Smooth muscle cell (in vitro differentiated cells): ENCODE measurements around the gene CCDC169. TPM values are rescaled to one million over a fixed set of nuclear protein-coding genes. Genes with fewer than 3 reads are reported as not detected.

Experiments
- DNase-seq: peaks from one replicate; lab custom pipeline; 2025; ENCODE audit not compliant: unreplicated experiment; lab: John Stamatoyannopoulos, UW
- H2AFZ ChIP-seq: fragments of 200-600 bp; sonication (generic); 2 replicates; pipeline ENCODE4 v1.6.0; 2016; ENCODE audit warnings: antibody characterized with exemption, low read depth, mild to moderate bottlenecking
- H3F3A ChIP-seq: fragments of 200-600 bp; sonication (generic); 2 replicates; pipeline ENCODE4 v1.6.0; 2017; ENCODE audit warnings: antibody characterized with exemption, low read depth
- H3K27ac ChIP-seq: fragments of 200-600 bp; sonication (generic); 2 replicates; pipeline ENCODE4 v1.5.1; 2016; ENCODE audit warnings: low read depth, mild to moderate bottlenecking
- H3K27me3 ChIP-seq: fragments of 200-600 bp; sonication (generic); 2 replicates; pipeline ENCODE4 v1.6.1; 2016; ENCODE audit warnings: low read depth, mild to moderate bottlenecking
- H3K36me3 ChIP-seq: fragments of 200-600 bp; sonication (generic); 2 replicates; pipeline ENCODE4 v1.5.1; 2016; ENCODE audit warnings: low read depth
- H3K4me1 ChIP-seq: fragments of 200-600 bp; sonication (generic); 2 replicates; pipeline ENCODE4 v1.5.1; 2016; ENCODE audit warnings: low read depth
- H3K4me2 ChIP-seq: fragments of 200-600 bp; sonication (generic); 2 replicates; pipeline ENCODE4 v1.6.0; 2016; ENCODE audit warnings: mild to moderate bottlenecking
- H3K4me3 ChIP-seq: fragments of 200-600 bp; sonication (generic); 2 replicates; pipeline ENCODE4 v1.5.1; 2016; ENCODE audit warnings: mild to moderate bottlenecking
- H3K79me2 ChIP-seq: fragments of 200-600 bp; sonication (generic); 2 replicates; pipeline ENCODE4 v1.6.0; 2016; ENCODE audit warnings: low read depth, mild to moderate bottlenecking
- H3K9ac ChIP-seq: fragments of 200-600 bp; sonication (generic); 2 replicates; pipeline ENCODE4 v1.6.0; 2016; ENCODE audit warnings: low read depth
- H3K9me3 ChIP-seq: fragments of 200-600 bp; sonication (generic); replicated peaks from 2 replicates; pipeline ENCODE4 v1.5.1; 2016; ENCODE audit warnings: low read depth
- H4K20me1 ChIP-seq: fragments of 200-600 bp; sonication (generic); 2 replicates; pipeline ENCODE4 v1.6.0; 2016; ENCODE audit warnings: low read depth
- WGBS: methylation state at CpG from one replicate; pipeline ENCODE4 v1.1.7; 2016; ENCODE audit warnings: low lambda C conversion rate; 5-methylcytosine and 5-hydroxymethylcytosine counted together
- polyA plus RNA-seq: library from polyadenylated mRNA; unstranded; fragments of >200 nt; fragmentation: Nextera tagmentation; extraction: Ambion mirVana; gene quantifications from 2 replicates; pipeline ENCODE4 v1.2.1, GENCODE V29; 2016
- total RNA-seq: library from RNA; depleted of rRNA; stranded (reverse); fragments of >200 nt; gene quantifications from 2 replicates; pipeline ENCODE4 v1.2.3, GENCODE V29; 2014
- TF ChIP-seq, protein P1 (sequence below): fragments of 200-600 bp; sonication (generic); IDR thresholded peaks from 2 replicates; pipeline ENCODE4 v1.5.1; 2017; ENCODE audit warnings: borderline replicate concordance, mild to moderate bottlenecking, antibody characterized with exemption; ENCODE audit not compliant: insufficient read depth, poor library complexity, severe bottlenecking

Gene CCDC169
- total and polyA plus RNA-seq, 2 experiments from 2014 or later, result 1.1 to 1.5 TPM

DNA sequence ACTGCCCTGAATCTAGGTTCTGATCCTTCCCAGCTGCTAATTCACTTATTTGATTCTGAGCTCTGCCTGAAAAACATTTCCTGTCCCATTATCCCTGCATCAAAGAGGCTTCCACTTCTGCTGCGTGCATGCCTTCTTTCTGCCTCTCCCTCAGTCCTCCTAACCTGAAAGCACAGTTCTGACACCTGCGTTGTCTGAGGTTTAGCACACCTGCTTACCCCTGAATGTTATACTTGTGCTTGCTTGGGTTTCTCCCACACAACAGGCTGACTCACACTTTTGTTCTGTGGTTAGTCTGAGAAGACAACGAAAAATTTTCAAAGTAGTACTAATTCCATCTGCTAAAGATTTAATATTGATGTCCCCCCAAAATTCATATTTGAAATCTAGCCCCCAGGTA is 80.2 kb downstream of the CCDC169 start:
- Histone ChIP-seq H4K20me1 (no peaks in the 10 kb centered on the region), H3K4me1 (peaks cover 2% of the 10 kb centered on the region), H3K27ac (no peak overlapping the region), H3K4me3 (no peak overlapping the region), H3K9ac (no peak overlapping the region), H3K4me2 (no peak overlapping the region), H2AFZ (no peak overlapping the region), H3K36me3 (no peaks in the 10 kb centered on the region), H3K79me2 (no peaks in the 10 kb centered on the region), H3F3A (no peaks in the 10 kb centered on the region), H3K27me3 (no peaks in the 10 kb centered on the region), H3K9me3 (no peaks in the 10 kb centered on the region)
- TF ChIP-seq, protein P1, sequence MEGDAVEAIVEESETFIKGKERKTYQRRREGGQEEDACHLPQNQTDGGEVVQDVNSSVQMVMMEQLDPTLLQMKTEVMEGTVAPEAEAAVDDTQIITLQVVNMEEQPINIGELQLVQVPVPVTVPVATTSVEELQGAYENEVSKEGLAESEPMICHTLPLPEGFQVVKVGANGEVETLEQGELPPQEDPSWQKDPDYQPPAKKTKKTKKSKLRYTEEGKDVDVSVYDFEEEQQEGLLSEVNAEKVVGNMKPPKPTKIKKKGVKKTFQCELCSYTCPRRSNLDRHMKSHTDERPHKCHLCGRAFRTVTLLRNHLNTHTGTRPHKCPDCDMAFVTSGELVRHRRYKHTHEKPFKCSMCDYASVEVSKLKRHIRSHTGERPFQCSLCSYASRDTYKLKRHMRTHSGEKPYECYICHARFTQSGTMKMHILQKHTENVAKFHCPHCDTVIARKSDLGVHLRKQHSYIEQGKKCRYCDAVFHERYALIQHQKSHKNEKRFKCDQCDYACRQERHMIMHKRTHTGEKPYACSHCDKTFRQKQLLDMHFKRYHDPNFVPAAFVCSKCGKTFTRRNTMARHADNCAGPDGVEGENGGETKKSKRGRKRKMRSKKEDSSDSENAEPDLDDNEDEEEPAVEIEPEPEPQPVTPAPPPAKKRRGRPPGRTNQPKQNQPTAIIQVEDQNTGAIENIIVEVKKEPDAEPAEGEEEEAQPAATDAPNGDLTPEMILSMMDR, result no peak
- no peak for DNase-seq
- 90% methylated on average over 3 of the region's 3 CpGs for WGBS

DNA sequence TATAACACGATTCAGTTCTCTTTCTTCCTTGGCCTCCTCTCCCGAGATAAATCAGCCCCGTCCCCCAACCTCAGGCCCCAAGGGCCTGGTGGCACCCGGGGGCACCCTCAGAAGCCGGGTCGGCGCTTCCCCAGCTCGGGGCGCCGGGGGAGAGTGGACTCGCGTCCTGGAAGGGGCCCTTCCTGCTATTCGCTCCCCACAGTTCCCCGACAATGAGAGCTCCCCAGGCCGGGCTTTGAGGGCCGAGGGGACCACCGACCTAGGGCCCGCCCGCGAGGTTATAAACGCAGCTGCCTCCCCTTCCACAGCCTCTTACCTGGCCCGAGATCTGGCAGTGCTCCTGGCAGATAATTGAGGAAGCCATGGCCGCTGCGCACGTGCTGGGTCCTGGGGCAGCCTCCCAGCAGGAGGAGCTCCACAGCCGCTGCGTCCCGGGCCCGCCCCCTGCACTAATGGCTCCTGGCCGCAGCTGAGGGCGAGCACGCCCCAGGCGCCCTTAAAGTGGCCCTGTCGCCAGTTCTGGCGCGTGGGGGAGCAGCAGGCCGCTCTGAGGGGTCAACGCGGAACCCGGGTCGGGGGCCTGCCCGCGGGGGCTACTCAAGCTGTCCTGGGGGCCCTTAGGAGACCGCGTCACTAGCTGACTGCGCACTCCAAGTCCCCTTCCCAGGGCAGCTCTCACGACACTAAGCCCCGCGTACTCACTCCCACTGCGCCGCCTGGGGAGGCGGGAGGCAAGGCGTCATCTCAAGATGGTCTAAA is 83.3 kb downstream of the CCDC169 start, which contains the start of gene SOHLH2:
SOHLH2 (minus strand) TSS at position 394 of the 759 bp plus-strand sequence; CDS start at position 364, 30 bp downstream.
- TF ChIP-seq, protein P1, result no peak
- Histone ChIP-seq H3K79me2 (no peaks in the 10 kb centered on the region), H3K9ac (no peak within 1 kb of the TSS), H3K4me2 (no peak within 1 kb of the TSS), H3K27ac (no peak within 1 kb of the TSS), H3K36me3 (no peaks in the 10 kb centered on the region), H3K4me3 (no peak within 1 kb of the TSS), H4K20me1 (no peaks in the 10 kb centered on the region), H3K27me3 (peaks cover 4% of the 10 kb centered on the region), H3K9me3 (no peaks in the 10 kb centered on the region), H3F3A (no peaks in the 10 kb centered on the region), H2AFZ (no peak within 1 kb of the TSS), H3K4me1 (peaks cover 6% of the 10 kb centered on the region)
- no peak for DNase-seq
- WGBS, result 93% methylated on average over 38 of the region's 53 CpGs

GRCh38 chr13:36212789-36213188 is 84.8 kb downstream of the CCDC169 start:
- Histone ChIP-seq H3K9me3 (no peaks in the 10 kb centered on the region), H3K36me3 (no peaks in the 10 kb centered on the region), H3K4me3 (no peak overlapping the region), H3K79me2 (no peaks in the 10 kb centered on the region), H3F3A (no peaks in the 10 kb centered on the region), H3K4me2 (no peak overlapping the region), H3K9ac (no peak overlapping the region), H2AFZ (no peak overlapping the region), H4K20me1 (no peaks in the 10 kb centered on the region), H3K27ac (no peak overlapping the region), H3K4me1 (peaks cover 6% of the 10 kb centered on the region), H3K27me3 (peaks cover 8% of the 10 kb centered on the region)
- 70% methylated on average over 3 of the region's 3 CpGs for WGBS
- TF ChIP-seq, protein P1, result no peak
- DNase-seq, result no peak

DNA sequence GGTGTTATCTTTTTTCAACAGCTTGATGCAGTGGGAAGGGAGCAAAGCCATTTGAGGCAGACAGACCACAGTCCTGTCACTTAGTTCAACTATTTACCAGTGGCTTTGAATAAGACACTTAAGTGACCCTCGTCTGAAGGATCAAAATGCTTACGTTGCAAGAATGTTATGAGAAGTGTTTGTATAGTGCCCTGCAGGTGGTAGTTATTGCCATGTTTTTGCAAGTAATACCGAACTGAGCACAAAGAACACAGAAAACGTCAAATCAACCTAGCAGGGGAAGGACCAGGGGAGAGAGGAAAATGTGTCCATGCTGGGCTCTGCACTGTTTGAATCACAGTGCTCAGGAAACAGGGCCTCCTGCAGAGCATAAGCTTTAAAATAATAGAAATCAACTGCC is 86.0 kb downstream of the CCDC169 start:
- peaks cover 8% of the 10 kb centered on the region for H3K27me3 ChIP-seq
- no peak overlapping the region for H3K27ac ChIP-seq
- no peak overlapping the region for H2AFZ ChIP-seq
- no peaks in the 10 kb centered on the region for H3K9me3 ChIP-seq
- 86% methylated on average over 4 of the region's 4 CpGs for WGBS
- no peak overlapping the region for H3K9ac ChIP-seq
- H3K36me3 ChIP-seq, result no peaks in the 10 kb centered on the region
- H3K4me3 ChIP-seq, result no peak overlapping the region
- peaks cover 6% of the 10 kb centered on the region for H3K4me1 ChIP-seq
- H3F3A ChIP-seq, result no peaks in the 10 kb centered on the region
- no peaks in the 10 kb centered on the region for H3K79me2 ChIP-seq
- no peak overlapping the region for H3K4me2 ChIP-seq
- DNase-seq, result no peak
- H4K20me1 ChIP-seq, result no peaks in the 10 kb centered on the region
- TF ChIP-seq, protein P1, result no peak
